HG03280 (cell line): ENCODE results near the gene ERC2.
"Not testable (repeated sequence)": the region's sequence is repeated elsewhere in the genome, so short reads cannot be mapped to it uniquely, and the experiment has no call there.

Experiments
- ATAC-seq: cut with Tn5 transposase; IDR thresholded peaks from one replicate; pipeline ENCODE4 v1.9.1; 2021; ENCODE audit warnings: mild to moderate bottlenecking, moderate library complexity; ENCODE audit not compliant: unreplicated experiment

ERC2 gene

DNA sequence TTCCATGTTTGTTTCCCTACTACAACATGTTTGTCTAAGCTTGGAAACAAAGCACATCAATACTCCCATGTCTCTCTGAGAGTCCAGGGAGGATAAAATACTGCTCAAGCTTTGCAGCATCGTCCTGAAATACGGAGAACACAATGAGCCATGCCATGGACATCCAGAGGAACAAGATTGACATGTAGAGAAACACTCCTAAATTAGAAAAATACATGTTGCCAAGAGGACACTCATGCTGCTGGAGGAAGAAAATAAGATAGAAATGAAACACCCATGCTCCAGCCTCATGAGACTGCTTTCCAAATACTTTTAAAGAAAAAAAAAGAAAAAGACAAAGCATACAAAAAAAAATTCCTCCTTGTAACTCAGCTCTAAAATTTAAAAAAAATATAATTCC, 387.0 kb downstream of the ERC2 start:
- ATAC-seq, result no peak

- no peak for ATAC-seq
Observed at GRCh38 chr3:56076746-56077145, 391.5 kb downstream of the ERC2 start.

- no peak for ATAC-seq
Observed at GRCh38 chr3:56075089-56075488, 393.2 kb downstream of the ERC2 start.

GRCh38 chr3:56069766-56070165, 398.5 kb downstream of the ERC2 start:
- no peak for ATAC-seq

DNA sequence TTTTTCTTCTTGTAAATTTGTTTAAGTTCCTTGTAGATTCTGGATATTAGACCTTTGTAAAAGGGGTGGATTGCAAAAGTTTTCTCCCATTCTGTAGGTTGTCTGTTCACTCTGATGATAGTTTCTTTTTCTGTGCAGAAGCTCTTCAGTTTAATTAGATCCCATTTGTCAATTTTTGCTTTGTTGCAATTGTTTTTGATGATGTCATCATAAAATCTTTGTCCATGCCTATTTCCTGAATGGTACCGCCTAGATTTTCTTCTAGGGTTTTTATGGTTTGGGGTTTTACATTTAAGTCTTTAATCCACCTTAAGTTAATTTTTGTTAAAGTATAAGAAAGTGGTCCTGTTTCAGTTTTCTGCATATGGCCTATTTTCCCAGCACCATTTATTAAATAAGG, 401.9 kb downstream of the ERC2 start:
- ATAC-seq, result not testable (repeated sequence)

DNA sequence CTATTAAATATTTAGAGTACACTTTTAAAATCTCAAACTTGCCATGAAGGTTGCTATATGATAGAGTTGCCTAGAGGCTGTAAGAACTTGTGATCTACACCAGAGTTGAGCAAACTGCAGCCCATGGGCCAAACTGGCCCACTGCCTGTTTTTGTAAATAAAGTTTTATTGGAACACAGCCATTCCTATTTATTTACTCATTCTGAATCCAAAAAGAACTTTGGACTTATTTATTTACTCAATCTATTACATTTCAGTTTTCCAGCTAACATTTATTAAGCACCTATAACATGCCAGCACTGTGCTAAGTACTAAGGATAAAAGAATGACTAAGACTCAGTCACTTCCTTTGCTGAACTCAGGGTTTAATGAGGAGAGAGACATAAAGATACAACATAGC, 403.6 kb downstream of the ERC2 start:
- no peak for ATAC-seq

DNA sequence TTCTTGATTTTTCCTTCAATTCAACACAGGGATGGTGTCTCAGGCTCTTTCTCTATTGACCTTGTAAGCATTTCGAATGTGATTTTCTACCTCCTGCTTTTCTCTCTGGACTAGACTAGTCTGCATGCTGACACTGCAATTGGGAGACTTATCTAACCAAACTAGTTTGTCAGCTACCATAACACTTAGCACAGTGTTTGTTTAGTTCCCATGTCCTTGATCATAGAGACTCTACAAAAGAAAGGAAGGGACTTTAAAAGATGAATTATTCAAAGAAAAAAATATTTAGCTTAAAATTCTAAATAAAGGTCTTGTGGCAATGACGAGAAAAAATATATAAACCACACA, 407.0 kb downstream of the ERC2 start:
- ATAC-seq, result no peak

- no peak for ATAC-seq
Observed at GRCh38 chr3:56060521-56061278, 407.6 kb downstream of the ERC2 start.

DNA sequence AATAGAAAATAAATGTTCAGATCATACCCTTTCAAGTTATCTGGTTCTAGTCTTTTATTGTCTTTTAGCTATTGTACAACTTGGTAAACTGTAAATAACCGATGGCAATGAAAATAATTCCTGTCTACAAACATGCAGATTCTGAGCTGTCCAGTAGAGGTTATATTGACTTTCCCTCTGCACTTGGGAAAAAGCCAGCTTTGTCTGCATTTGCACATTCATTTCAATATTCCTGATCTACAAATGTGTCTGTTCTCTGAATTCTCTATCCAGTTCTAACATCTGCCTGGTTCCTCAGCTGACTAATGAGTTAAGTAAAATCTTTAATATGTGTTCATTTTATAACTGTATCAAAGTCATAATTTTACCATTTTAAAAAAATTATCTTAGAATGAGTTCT, 408.5 kb downstream of the ERC2 start:
- no peak for ATAC-seq

DNA sequence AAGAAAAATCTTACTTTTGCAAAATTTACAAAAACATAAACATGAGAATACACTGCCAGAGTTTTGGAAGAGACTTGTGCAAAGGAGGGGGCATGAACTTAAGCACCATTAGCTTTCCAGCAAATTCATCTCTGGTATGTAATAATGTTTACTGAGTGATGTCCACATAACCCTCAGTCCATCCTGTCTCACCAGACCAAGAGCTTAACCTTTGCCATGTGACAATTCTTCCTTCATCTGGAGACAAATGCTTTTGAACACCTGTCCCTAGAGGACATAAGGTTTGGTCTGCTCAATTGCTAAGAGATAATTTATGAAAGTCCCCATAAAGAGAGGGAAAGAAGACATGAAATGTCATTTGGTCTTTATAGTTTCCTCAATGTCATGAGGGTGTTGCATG, 412.3 kb downstream of the ERC2 start:
- no peak for ATAC-seq

DNA sequence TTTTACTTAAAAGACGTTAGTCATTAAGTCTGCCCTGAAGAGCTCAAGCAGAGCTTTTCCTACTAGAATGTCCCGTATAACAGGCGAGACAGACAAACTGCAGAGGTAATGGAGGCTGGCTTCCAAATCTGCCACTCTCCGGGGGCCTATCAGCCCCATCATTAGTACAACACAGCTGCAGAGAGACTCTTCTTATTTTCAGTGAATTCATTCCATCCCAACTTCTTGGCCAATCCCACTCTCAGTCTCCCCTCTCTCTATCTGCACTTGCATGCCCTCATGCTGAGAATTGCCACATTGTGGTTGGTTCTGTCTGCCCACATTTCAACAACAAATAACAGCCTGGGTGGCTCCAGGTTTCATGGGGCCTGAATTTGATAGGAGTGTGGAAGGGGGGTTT, 412.7 kb downstream of the ERC2 start:
- ATAC-seq, result no peak

GRCh38 chr3:56054844-56055243, 413.4 kb downstream of the ERC2 start:
- no peak for ATAC-seq

GRCh38 chr3:56053727-56054126, 414.5 kb downstream of the ERC2 start:
- ATAC-seq, result no peak

DNA sequence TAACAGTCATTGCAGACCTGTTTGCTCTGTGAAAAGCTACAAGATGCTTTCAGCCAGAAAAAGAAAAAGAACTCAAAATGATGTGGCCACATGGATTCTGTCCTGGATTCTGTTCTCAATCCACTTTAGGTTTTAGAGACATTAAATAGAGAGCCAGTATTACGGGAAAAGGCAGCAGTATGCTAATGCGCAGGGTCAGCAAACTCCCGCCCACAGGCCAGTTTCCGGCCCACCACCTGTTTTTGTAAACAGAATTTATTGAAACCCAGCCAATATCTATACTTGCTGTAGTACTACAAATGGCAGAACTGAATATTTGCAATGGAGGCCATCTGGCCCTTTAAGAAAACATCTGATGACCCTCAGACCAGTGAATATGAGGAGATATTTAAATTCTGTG, 416.1 kb downstream of the ERC2 start:
- no peak for ATAC-seq

DNA sequence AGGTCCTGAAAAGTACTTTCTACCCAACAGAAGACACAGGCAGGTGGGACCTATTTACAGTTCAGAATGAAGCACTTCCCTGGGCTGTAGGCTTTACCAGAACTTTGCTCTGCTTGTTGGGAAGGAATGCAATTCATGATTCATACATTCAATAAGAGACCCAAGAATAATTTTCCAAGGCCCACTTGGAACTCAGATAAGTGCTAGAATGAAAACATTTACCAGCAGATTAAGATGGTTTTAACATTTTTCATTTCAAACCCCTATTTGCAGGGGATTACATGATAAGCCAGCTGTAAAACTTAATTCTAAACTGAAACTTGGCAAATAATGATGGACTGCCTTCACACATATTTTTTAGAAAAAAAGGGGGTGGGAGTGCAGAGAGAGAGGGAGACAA, 417.2 kb downstream of the ERC2 start:
- no peak for ATAC-seq

- no peak for ATAC-seq
Observed at GRCh38 chr3:56048946-56049345, 419.3 kb downstream of the ERC2 start.

- ATAC-seq, result no peak
Observed at GRCh38 chr3:56048331-56048730, 419.9 kb downstream of the ERC2 start.

DNA sequence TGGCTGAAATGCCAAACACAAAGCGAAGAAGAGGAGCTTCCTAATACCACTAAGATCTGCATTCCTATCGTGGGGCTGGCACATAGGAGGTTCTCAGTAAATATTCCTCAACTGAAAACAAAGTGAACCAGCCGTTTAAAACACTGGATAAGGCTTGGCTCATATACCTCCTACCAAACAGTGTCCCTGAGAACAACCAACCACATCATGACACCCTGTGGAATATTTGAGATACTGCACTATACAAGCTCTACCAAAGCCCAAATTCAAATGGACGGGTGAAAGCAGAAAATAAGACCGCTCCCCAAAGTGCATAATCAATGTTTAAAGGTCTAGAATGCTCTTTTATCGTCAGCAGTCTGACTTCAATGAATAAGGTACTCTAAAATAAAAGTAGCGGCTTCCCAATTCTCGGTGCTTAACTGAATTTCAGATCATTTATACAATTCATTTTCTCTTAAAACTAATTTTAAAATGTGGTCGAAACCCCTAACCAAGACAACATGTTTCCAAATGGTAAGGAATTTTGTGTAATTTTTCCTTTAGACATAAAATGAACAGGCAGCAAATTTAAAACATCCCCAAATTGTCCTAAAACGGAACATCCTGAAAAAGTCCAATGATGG, 425.8 kb downstream of the ERC2 start:
- ATAC-seq, result no peak

- ATAC-seq, result no peak
Observed at GRCh38 chr3:56025326-56025725, 442.9 kb downstream of the ERC2 start.

DNA sequence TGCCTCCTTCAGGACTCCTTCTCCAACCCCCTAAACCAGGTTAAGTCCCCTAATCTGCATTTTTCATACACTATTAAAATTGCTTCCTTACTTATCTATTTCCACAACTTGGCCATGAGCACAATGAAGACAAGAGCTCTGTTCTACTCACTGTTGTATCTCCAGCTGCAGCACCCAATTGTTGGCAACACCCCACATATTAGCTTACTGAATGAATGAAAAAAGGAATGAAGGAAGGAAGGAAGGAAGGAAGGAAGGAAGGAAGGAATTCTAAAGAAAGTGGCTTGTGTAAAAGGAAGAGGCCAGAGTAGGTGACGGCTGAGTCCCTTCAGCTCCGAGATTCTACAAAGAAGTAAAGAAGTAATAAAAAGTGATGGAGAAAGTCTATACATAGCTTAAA, 444.7 kb downstream of the ERC2 start:
- no peak for ATAC-seq

DNA sequence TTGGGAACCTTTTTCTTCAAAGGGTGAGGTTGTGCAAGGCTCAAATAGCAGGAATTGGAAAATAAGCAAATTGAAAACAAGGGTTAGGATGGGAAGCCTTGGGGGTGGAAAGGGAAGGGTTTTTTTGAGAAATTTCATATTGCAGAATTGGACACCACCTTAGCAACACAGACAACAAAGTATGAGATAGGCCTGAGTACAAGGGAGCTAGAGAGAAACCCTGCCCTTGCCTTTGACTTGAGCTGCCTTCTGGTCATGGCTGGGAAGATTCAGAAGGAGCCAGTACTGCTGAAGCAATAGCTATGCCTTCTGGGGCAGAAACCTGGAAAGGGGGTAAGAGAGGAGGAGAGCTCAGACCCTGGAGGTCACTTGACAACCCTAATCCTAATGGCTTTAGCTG, 445.6 kb downstream of the ERC2 start:
- no peak for ATAC-seq

DNA sequence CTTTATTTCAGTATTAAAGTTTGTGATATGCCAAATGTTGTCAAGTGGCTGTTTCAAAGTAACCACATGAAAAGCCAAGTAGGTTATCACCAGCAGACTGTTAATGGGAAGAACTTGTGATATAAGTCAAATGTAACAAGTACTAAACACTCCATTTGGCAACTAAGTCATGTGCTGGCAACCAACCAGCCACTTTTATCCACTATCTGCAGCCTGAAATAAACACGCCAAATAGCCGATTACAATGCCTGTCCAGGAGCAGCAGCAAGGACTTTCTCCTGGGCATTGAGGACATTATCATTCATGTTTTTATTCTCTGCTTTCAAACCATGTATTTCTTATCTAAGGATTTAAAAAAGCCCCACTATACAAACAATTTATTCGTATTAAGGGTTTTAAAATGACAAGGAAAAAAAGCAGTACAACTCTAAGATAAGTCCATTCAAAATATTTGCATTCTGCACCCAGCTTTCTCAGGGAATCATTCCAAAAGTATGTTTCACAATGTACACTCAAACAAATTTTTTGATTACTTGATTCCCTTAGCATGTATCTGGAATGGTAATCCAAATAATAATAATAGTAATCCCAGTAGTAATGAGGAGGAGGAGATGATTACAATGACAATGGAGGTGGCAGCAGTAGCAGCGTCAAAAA, 448.6 kb downstream of the ERC2 start:
- ATAC-seq, result no peak
